Stomach smooth muscle (tissue), 2 donors: ENCODE results near the gene ADARB2.
"Not testable (repeated sequence)": the region's sequence is repeated elsewhere in the genome, so short reads cannot be mapped to it uniquely, and the experiment has no call there.

Experiments used
- H3K27ac ChIP-seq: one replicate; pipeline ENCODE4 v1.7.0; 2013; ENCODE audit warnings: mild to moderate bottlenecking, low read length, inconsistent platforms
- H3K27me3 ChIP-seq, 2 donors: one replicate each; pipeline ENCODE4 v1.7.0; 2013; ENCODE audit warnings: low read length in 2 of 2; ENCODE audit not compliant: insufficient read depth in 2 of 2, control insufficient read depth in 1 of 2
- H3K36me3 ChIP-seq, 2 donors: one replicate each; pipeline ENCODE4 v1.7.0; 2013; ENCODE audit warnings: low read length in 2 of 2; ENCODE audit not compliant: control insufficient read depth in 2 of 2, insufficient read depth in 2 of 2
- H3K4me1 ChIP-seq: one replicate; pipeline ENCODE4 v1.7.0; 2013; ENCODE audit warnings: low read length; ENCODE audit not compliant: control insufficient read depth, insufficient read depth
- H3K4me3 ChIP-seq, 2 donors: one replicate each; pipeline ENCODE4 v1.7.0; 2013; ENCODE audit warnings: low read length in 2 of 2
- H3K9ac ChIP-seq, 2 donors: one replicate each; pipeline ENCODE4 v1.7.0; 2013; ENCODE audit warnings: low read length in 2 of 2, mild to moderate bottlenecking in 1 of 2
- H3K9me3 ChIP-seq, 2 donors: one replicate each; pipeline ENCODE4 v1.7.0; 2013; ENCODE audit warnings: low read length in 2 of 2; ENCODE audit not compliant: control insufficient read depth in 2 of 2
- donor health status: healthy.
- donor health status: Pancreatic carcinoma.

The ADARB2 gene

DNA sequence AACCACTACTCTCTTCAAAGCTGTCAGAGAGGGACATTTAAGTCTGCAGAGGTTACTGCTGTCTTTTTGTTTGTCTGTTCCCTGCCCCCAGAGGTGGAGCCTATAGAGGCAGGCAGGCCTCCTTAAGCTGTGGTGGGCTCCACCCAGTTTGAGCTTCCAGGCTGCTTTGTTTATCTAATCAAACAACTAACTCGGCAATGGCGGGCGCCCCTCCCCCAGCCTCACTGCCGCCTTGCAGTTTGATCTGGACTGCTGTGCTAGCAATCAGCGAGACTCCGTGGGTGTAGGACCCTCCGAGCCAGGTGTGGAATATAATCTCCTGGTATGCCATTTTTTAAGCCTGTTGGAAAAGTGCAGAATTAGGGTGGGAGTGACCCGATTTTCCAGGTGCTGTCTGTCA is 510.4 kb downstream of the ADARB2 start:
- not testable (repeated sequence) for H3K9me3 ChIP-seq, H3K4me3 ChIP-seq, H3K27ac ChIP-seq, H3K4me1 ChIP-seq, H3K27me3 ChIP-seq, H3K9ac ChIP-seq, H3K36me3 ChIP-seq

DNA sequence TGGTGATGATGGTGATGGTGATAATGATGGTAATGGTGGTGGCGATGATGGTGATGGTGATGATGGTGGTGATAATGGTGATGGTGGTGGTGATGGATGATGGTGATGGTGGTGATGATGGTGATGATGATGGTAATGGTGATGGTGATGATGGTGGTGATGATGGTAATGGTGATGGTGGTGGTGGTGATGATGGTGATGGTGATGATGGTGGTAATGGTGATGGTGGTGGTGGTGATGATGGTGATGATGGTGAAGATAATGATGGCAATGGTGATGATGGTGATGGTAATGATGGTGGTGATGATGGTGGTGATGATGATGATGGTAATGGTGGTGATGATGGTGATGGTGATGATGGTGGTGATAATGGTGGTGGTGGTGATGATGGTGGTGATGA is 517.5 kb downstream of the ADARB2 start:
- not testable (repeated sequence) for H3K9me3 ChIP-seq, H3K36me3 ChIP-seq, H3K27me3 ChIP-seq, H3K9ac ChIP-seq, H3K4me1 ChIP-seq, H3K27ac ChIP-seq, H3K4me3 ChIP-seq

- Histone ChIP-seq H3K9me3 (no peaks in the 10 kb centered on the region), H3K4me3 (no peak overlapping the region), H3K27ac (no peak overlapping the region), H3K36me3 (no peaks in the 10 kb centered on the region), H3K4me1 (no peaks in the 10 kb centered on the region), H3K27me3 (peaks cover 0 to 2% of the 10 kb centered on the region in 2 donors), H3K9ac (no peak overlapping the region)
Observed at GRCh38 chr10:1217661-1218060, 519.7 kb downstream of the ADARB2 start.

DNA sequence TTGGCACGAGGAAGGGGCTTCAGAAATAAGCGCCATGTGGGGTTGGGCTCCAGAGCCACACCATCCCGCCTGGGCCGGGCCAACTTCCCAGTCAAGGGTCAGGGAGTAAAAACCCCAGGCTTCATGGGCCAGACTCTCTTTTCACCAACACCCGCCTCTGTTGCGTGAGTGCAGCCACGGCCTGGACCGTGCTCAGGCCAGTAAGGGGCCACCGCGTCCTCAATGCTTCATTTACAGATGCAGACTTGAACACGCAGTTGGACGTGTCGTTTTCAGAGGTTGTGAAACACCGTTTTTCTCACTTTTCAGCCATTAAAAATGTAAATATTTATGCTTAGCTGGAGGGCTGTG is 520.1 kb downstream of the ADARB2 start:
- H3K9me3 ChIP-seq: no peaks in the 10 kb centered on the region
- H3K27ac ChIP-seq: no peak overlapping the region
- no peak overlapping the region for H3K9ac ChIP-seq
- peaks cover 0 to 2% of the 10 kb centered on the region in 2 donors for H3K27me3 ChIP-seq
- H3K36me3 ChIP-seq: no peaks in the 10 kb centered on the region
- H3K4me3 ChIP-seq: no peak overlapping the region
- no peaks in the 10 kb centered on the region for H3K4me1 ChIP-seq

GRCh38 chr10:1216574-1217236 is 520.6 kb downstream of the ADARB2 start:
- Histone ChIP-seq H3K27ac (no peak overlapping the region), H3K27me3 (peaks cover 0 to 2% of the 10 kb centered on the region in 2 donors), H3K36me3 (no peaks in the 10 kb centered on the region), H3K4me1 (no peaks in the 10 kb centered on the region), H3K9me3 (no peaks in the 10 kb centered on the region), H3K9ac (no peak overlapping the region), H3K4me3 (no peak overlapping the region)

DNA sequence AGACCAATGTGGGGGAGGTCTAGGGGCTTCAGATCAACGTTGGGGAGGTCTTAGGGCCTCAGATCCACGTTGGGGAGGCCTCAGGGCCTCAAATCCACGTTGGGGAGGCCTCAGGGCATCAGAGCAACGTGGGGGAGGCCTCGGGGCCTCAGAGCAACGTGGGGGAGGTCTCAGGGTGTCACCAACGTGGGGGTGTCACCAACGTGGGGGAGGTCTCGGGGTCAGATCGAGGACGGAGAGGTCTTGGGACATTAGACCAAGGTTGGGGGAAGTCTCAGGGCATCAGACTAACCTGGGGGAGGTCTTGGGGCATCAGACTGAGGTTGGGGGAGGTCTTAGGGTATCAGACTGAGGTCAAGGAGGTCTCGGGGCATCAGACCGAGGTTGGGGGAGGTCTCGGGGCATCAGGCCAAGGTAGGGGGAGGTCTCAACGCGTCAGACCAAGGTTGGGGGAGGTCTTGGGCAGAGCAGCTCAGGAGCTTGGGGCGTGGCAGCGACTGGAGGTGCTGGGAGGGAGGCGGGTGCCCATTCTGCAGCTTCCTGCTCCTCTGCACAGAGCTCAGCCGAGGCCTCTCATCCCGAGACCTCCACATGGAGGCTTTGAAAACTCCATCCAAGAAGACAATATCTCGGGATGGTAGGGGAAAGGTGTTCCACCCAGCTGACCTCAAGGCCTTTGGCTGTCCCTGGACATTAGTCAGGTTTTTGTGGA is 521.3 kb downstream of the ADARB2 start:
- Histone ChIP-seq H3K4me3 (no peak overlapping the region), H3K27ac (no peak overlapping the region), H3K9ac (no peak overlapping the region), H3K27me3 (peaks cover 0 to 4% of the 10 kb centered on the region in 2 donors), H3K36me3 (no peaks in the 10 kb centered on the region), H3K9me3 (no peaks in the 10 kb centered on the region), H3K4me1 (no peaks in the 10 kb centered on the region)

DNA sequence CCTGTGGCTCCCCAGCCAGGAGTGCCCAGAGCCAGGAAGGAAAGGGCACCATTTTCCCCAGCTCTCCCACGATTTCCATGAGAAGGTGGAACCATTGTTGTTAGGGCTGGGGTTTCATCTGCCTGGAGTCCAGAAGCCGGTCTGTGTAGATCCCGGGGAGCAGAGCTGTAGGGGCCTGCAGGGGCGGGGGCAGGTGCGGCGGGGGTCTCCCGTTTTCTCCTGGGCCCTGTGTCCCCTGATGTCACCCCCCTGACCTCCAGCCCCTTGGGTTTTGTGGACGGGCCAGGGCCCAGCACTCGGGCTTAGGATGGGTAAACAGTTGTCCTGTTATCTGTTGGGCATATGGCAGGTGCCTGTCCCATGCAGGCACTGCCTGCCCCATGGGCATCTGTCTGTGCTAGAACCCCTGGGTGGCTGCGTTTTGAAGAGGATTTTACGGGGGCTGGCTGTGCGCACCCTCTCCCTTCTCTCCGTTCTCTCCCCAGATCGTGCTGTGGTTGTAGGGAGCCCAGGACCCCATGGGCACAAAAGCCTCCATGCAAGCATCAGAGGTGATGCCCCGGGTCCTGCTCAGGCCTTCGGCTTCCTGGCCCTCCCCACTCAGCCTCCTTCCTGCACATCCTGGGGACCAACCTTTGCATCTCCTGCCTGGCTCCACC is 522.3 kb downstream of the ADARB2 start:
- Histone ChIP-seq H3K9me3 (no peaks in the 10 kb centered on the region), H3K36me3 (no peaks in the 10 kb centered on the region), H3K4me3 (no peak overlapping the region), H3K27ac (no peak overlapping the region), H3K9ac (no peak overlapping the region), H3K4me1 (no peaks in the 10 kb centered on the region), H3K27me3 (peaks cover 0 to 4% of the 10 kb centered on the region in 2 donors)

- H3K9me3 ChIP-seq: no peaks in the 10 kb centered on the region
- no peak overlapping the region for H3K27ac ChIP-seq
- H3K27me3 ChIP-seq: peaks cover 0 to 5% of the 10 kb centered on the region in 2 donors
- no peak overlapping the region for H3K4me3 ChIP-seq
- H3K36me3 ChIP-seq: no peaks in the 10 kb centered on the region
- H3K9ac ChIP-seq: no peak overlapping the region
- no peaks in the 10 kb centered on the region for H3K4me1 ChIP-seq
Observed at GRCh38 chr10:1214071-1214675, 523.2 kb downstream of the ADARB2 start.

DNA sequence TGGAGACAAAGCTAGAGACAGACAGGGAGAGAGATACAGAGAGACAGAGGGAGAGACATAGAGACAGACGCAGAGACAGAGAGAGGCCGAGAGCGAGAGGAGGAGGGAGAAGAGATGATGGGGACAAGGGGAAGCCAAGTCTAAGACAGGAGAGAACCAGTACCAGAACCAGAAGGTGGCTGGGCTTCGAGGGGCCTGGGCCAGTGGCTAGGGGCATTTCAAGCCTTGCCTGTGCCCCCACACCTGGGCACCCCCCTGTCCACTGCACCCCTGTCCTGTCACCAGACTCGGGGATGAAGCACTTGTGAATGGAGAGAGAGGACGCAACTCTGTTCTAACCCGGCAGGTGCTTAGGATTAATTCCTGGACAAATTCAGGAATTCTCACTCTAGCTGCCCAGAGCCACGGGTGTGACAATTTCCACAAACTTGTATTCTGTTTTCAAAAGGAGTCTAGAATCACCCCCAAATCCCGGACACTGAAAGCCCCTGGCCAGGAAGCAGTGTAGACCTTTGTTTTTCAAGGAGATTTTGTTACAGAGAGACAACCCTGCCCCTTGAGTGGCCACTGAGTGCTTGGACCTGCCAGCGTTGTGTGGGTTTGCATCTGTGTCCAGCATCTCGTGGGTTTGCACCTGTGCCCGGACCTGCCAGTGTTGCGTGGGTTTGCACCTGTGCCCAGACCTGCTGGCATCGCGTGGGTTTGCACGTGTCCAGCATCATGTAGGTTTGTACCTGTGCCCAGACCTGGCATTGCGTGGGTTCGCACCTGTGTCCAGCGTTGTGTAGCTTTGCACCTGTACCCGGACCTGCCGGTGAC is 523.9 kb downstream of the ADARB2 start:
- Histone ChIP-seq H3K36me3 (no peaks in the 10 kb centered on the region), H3K9me3 (no peaks in the 10 kb centered on the region), H3K27me3 (peaks cover 0 to 5% of the 10 kb centered on the region in 2 donors), H3K4me3 (no peak overlapping the region), H3K4me1 (no peaks in the 10 kb centered on the region), H3K9ac (no peak overlapping the region), H3K27ac (no peak overlapping the region)

- peaks cover 0 to 5% of the 10 kb centered on the region in 2 donors for H3K27me3 ChIP-seq
- no peaks in the 10 kb centered on the region for H3K4me1 ChIP-seq
- no peak overlapping the region for H3K9ac ChIP-seq
- H3K27ac ChIP-seq: no peak overlapping the region
- H3K4me3 ChIP-seq: no peak overlapping the region
- H3K9me3 ChIP-seq: no peaks in the 10 kb centered on the region
- no peaks in the 10 kb centered on the region for H3K36me3 ChIP-seq
Observed at GRCh38 chr10:1212571-1213141, 524.7 kb downstream of the ADARB2 start.
